22Rv1 (cell line): ENCODE results near the gene GPR6.

ENCODE experiments used
- H3K27ac ChIP-seq: fragments of 450-650 bp; 2 replicates; pipeline ENCODE4 v1.5.1; 2017
- ZFX ChIP-seq: fragments of 450-650 bp; IDR thresholded peaks from 2 replicates; pipeline ENCODE4 v1.6.1; 2017; ENCODE audit warnings: antibody characterized with exemption, borderline replicate concordance
- TF ChIP-seq, protein P1 (sequence below): fragments of 450-650 bp; IDR thresholded peaks from 2 replicates; pipeline ENCODE4 v1.5.1; 2017; ENCODE audit warnings: mild to moderate bottlenecking

The GPR6 gene

DNA sequence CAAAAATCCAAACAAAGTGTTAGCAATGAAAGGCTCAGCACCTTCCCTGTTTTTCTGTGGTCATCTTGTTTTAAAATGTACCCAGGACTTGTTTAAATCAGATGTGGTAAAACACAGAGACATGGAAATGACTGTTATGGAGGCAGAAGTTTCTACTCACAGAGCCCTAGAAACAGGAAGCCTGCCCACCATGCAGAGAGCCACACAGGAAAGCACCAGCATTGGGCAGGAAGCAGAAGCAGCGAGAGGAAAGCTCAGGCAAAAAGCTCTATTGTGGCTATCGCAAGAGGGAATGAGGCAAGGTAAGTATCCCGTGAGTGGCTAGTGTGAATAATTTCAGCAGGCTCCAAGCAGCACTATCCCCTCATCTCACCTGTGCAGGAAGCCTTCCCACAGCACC, 42.8 kb downstream of the GPR6 start:
- TF ChIP-seq ZFX: no peak
- TF ChIP-seq, protein P1, sequence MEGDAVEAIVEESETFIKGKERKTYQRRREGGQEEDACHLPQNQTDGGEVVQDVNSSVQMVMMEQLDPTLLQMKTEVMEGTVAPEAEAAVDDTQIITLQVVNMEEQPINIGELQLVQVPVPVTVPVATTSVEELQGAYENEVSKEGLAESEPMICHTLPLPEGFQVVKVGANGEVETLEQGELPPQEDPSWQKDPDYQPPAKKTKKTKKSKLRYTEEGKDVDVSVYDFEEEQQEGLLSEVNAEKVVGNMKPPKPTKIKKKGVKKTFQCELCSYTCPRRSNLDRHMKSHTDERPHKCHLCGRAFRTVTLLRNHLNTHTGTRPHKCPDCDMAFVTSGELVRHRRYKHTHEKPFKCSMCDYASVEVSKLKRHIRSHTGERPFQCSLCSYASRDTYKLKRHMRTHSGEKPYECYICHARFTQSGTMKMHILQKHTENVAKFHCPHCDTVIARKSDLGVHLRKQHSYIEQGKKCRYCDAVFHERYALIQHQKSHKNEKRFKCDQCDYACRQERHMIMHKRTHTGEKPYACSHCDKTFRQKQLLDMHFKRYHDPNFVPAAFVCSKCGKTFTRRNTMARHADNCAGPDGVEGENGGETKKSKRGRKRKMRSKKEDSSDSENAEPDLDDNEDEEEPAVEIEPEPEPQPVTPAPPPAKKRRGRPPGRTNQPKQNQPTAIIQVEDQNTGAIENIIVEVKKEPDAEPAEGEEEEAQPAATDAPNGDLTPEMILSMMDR: no peak

DNA sequence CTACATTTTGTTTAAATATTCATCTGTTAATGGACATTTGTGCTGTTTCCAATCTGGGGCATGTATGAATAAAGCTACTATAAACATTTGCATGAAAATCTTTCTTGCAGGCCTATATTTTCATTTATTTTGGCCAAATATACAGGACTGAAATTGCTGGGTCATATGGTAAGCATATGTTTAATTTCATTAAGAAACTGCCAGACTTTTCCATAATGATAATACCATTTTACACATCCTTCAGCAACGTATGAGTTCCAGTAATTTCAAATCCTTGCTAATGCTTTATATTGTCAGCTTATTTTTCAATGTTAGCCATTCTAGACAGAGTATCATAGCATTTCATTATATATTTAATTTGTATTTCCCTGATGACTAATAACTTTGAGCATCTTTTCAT, 51.0 kb downstream of the GPR6 start:
- no peak overlapping the region for H3K27ac ChIP-seq
- TF ChIP-seq, protein P1: no peak
- no peak for TF ChIP-seq ZFX

More for the DNA sequence above, 42.8 kb downstream of the GPR6 start:
- no peak overlapping the region for H3K27ac ChIP-seq
